Keratinocyte (primary cell): ENCODE results near the gene TMC1. TPM values are rescaled to one million over a fixed set of nuclear protein-coding genes. Genes with fewer than 3 reads are reported as not detected.

Experiments
- DNase-seq: peaks from one replicate; pipeline ENCODE4 v3.0.0-alpha.2; 2011; ENCODE audit warnings: low read depth, missing footprints, low spot score
- FAIRE-seq: peaks from 2 replicates; lab custom pipeline; 2011; peaks lifted over from hg19 to GRCh38; lab: Jason Lieb, UNC
- H2AFZ ChIP-seq: 2 replicates; pipeline ENCODE4 v1.6.0; 2012; ENCODE audit warnings: low read length, control low read depth, inconsistent platforms; ENCODE audit not compliant: control insufficient read depth
- H3K27ac ChIP-seq: 2 replicates; pipeline ENCODE4 v1.5.1; 2011; ENCODE audit warnings: low read length; ENCODE audit not compliant: control insufficient read depth, insufficient read depth
- H3K27me3 ChIP-seq: 3 replicates; pipeline ENCODE4 v1.6.0; 2011; ENCODE audit warnings: low read length; ENCODE audit not compliant: control insufficient read depth, insufficient read depth; ENCODE audit errors: extremely low read depth
- H3K36me3 ChIP-seq, 2 experiments: 2 replicates in 1 of 2; 3 replicates in 1 of 2; pipeline ENCODE4 v1.5.1; 2011; ENCODE audit warnings: low read length in 2 of 2, mild to moderate bottlenecking in 1 of 2; ENCODE audit not compliant: control insufficient read depth in 2 of 2, insufficient read depth in 2 of 2; ENCODE audit errors: extremely low read depth in 1 of 2
- H3K4me1 ChIP-seq: 3 replicates; pipeline ENCODE4 v1.5.1; 2011; ENCODE audit warnings: low read length; ENCODE audit not compliant: control insufficient read depth, insufficient read depth; ENCODE audit errors: extremely low read depth
- H3K4me2 ChIP-seq: 3 replicates; pipeline ENCODE4 v1.6.0; 2011; ENCODE audit warnings: low read depth, low read length; ENCODE audit not compliant: control insufficient read depth, insufficient read depth; ENCODE audit errors: extremely low read depth
- H3K4me3 ChIP-seq, 3 experiments: fragments of 200-600 bp in 1 of 3; sonication (generic) in 1 of 3; 2 replicates in 2 of 3; 3 replicates in 1 of 3; pipeline ENCODE4 v1.5.1; 2011 to 2016; ENCODE audit warnings: low read length in 3 of 3, mild to moderate bottlenecking in 3 of 3, control low read depth in 2 of 3, inconsistent platforms in 1 of 3, low read depth in 1 of 3, mixed read lengths in 1 of 3, mixed run types in 1 of 3, moderate library complexity in 1 of 3; ENCODE audit not compliant: control insufficient read depth in 2 of 3, insufficient read depth in 2 of 3; ENCODE audit errors: extremely low read depth in 1 of 3
- H3K79me2 ChIP-seq: 2 replicates; pipeline ENCODE4 v1.6.0; 2012; ENCODE audit warnings: low read length; ENCODE audit not compliant: control insufficient read depth, insufficient read depth
- H3K9ac ChIP-seq: 3 replicates; pipeline ENCODE4 v1.6.0; 2011; ENCODE audit warnings: low read length; ENCODE audit not compliant: control insufficient read depth, insufficient read depth; ENCODE audit errors: extremely low read depth
- H3K9me1 ChIP-seq: 3 replicates; pipeline ENCODE4 v1.6.0; 2011; ENCODE audit warnings: low read length; ENCODE audit not compliant: control insufficient read depth, insufficient read depth; ENCODE audit errors: extremely low read depth
- H3K9me3 ChIP-seq: 2 replicates; pipeline ENCODE4 v1.5.1; 2012; ENCODE audit warnings: low read depth, low read length; ENCODE audit not compliant: control insufficient read depth
- H4K20me1 ChIP-seq: 3 replicates; pipeline ENCODE4 v1.6.0; 2011; ENCODE audit warnings: low read length; ENCODE audit not compliant: control insufficient read depth, insufficient read depth; ENCODE audit errors: extremely low read depth
- CTCF ChIP-seq, 3 experiments: IDR thresholded peaks in 1 of 3; conservative IDR thresholded peaks in 1 of 3; optimal IDR thresholded peaks in 1 of 3; 2 replicates in 2 of 3; 3 replicates in 1 of 3; pipeline versions ENCODE3 to v1.5.1; 2011; ENCODE audit warnings: low read length in 3 of 3, mild to moderate bottlenecking in 3 of 3, moderate library complexity in 2 of 3, control low read depth in 1 of 3, inconsistent platforms in 1 of 3; ENCODE audit not compliant: insufficient read depth in 2 of 3; ENCODE audit errors: extremely low read depth in 1 of 3
- EZH2 ChIP-seq: IDR thresholded peaks from one replicate; pipeline ENCODE4 v1.6.1; 2012; ENCODE audit warnings: inconsistent platforms, mild to moderate bottlenecking, low read length, moderate library complexity
- dilution Hi-C: fragments of 300-500 bp; cut with MboI; formaldehyde crosslinking; loops from one replicate; pipeline ENCODE4 v1.7.0; 2020; ENCODE audit warnings: low sequenced_read_pairs; ENCODE audit not compliant: extremely low pct_ligation_motif_present
- polyA plus RNA-seq, 5 experiments: library from polyadenylated mRNA; depleted of rRNA in 3 of 5; stranded (reverse) in 3 of 5; stranded (forward) in 1 of 5; unstranded in 1 of 5; fragments of >200 nt; gene quantifications; 1 replicate in 1 of 5; 2 replicates in 3 of 5; 3 replicates in 1 of 5; pipeline versions ENCODE4 v1.2.1 to v1.2.3, GENCODE V29; 2011 to 2012; ENCODE audit warnings: missing spikeins in 2 of 5, low read depth in 1 of 5, low replicate concordance in 1 of 5

Gene TMC1
- polyA plus RNA-seq, 1 donor (not counting 4 experiments of a cell fraction or from before 2014, with no cell fraction given) = 0.05 TPM

GRCh38 chr9:72592502-72593403 lies 71.3 kb downstream of the TMC1 start:
- dilution Hi-C loops = loop anchor here (25.0 kb wide), 1 partner anchor 230 kb away; the partner anchor contains the start of gene ZFAND5
- H3K4me3 ChIP-seq = no peak overlapping the region
- no peaks in the 10 kb centered on the region for H4K20me1 ChIP-seq
- H3K9me3 ChIP-seq = no peaks in the 10 kb centered on the region
- DNase-seq (peak; percentile 25), FAIRE-seq (peak; percentile 67)
- no peak for TF ChIP-seq EZH2
- peak; percentile 49 to 59 (median 59) for TF ChIP-seq CTCF (optimal IDR thresholded peaks at IDR 0.05 in 1 of 3, IDR thresholded peaks at IDR 0.05 in 1 of 3, conservative IDR thresholded peaks at IDR 0.05 in 1 of 3; ENCODE audit: extremely low read depth in 1 of 3, insufficient read depth in 2 of 3, low read length in 3 of 3)
- H3K9ac ChIP-seq = no peak overlapping the region
- no peak overlapping the region for H3K27ac ChIP-seq
- H2AFZ ChIP-seq = no peak overlapping the region
- H3K4me1 ChIP-seq = no peaks in the 10 kb centered on the region
- H3K4me2 ChIP-seq = no peak overlapping the region
- H3K27me3 ChIP-seq = no peaks in the 10 kb centered on the region
- H3K36me3 ChIP-seq = no peaks in the 10 kb centered on the region
- H3K79me2 ChIP-seq = no peaks in the 10 kb centered on the region
- H3K9me1 ChIP-seq = no peaks in the 10 kb centered on the region

DNA sequence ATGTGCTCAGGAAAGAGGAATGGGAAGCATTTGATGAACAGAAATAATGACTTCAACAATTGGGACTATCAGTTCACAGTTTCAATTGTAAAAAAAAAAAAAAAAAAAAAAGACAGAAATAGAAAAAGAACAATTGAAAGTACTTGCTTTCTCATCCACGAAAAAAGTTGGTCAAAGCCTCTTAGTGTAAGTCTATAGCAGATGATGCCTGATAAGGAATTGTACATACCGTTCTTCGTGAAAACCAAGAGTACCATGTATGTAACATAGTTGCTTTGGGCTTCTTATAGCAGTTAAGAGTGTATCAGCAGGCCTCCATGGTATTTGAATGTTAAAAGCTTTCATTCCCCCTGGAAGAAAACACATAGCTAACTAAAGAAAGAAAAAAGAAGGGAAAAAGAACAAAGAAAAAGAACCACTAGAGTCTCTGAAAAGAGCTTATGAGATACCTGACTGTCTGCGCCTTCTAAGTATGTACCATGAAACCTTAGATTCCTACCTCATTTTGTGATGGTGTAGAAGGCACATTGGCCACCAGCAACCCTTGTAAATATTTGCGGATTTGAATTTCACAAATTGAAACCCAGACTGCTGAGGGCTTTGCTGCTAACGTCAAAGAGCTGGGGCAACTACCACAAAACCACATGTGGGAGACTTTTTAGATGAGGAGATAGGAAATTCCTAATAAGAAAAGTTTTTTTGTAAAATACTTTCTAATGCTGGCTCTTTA lies 75.2 kb downstream of the TMC1 start:
- DNase-seq = no peak
- H3K27ac ChIP-seq = no peak overlapping the region
- dilution Hi-C loops = loop anchor here (25.0 kb wide), 1 partner anchor 234 kb away; the partner anchor contains the start of gene ZFAND5
- H3K79me2 ChIP-seq = no peaks in the 10 kb centered on the region
- no peak overlapping the region for H2AFZ ChIP-seq
- H3K4me2 ChIP-seq = no peak overlapping the region
- H3K9ac ChIP-seq = no peak overlapping the region
- no peak for TF ChIP-seq EZH2
- TF ChIP-seq CTCF (optimal IDR thresholded peaks at IDR 0.05 in 1 of 3, IDR thresholded peaks at IDR 0.05 in 1 of 3, conservative IDR thresholded peaks at IDR 0.05 in 1 of 3; ENCODE audit: extremely low read depth in 1 of 3, insufficient read depth in 2 of 3, low read length in 3 of 3) = no peak
- no peak overlapping the region for H3K4me3 ChIP-seq
- FAIRE-seq = no peak
- H3K9me3 ChIP-seq = no peaks in the 10 kb centered on the region
- no peaks in the 10 kb centered on the region for H4K20me1 ChIP-seq
- no peaks in the 10 kb centered on the region for H3K36me3 ChIP-seq
- H3K27me3 ChIP-seq = no peaks in the 10 kb centered on the region
- H3K4me1 ChIP-seq = no peaks in the 10 kb centered on the region
- no peaks in the 10 kb centered on the region for H3K9me1 ChIP-seq
